Breast epithelium (tissue), 3 donors: ENCODE data around the gene SKAP1.

Source experiments
- POLR2A ChIP-seq: fragments of 450-650 bp; IDR thresholded peaks from one replicate; pipeline ENCODE4 v1.6.1; 2016; ENCODE audit warnings: antibody characterized with exemption, mild to moderate bottlenecking, moderate library complexity
- TF ChIP-seq, protein P1 (sequence below), 3 donors: fragments of 450-650 bp; IDR thresholded peaks; one replicate each; pipeline ENCODE4 v1.5.1; 2016 to 2017; ENCODE audit warnings: antibody characterized with exemption in 3 of 3, mild to moderate bottlenecking in 3 of 3, moderate library complexity in 3 of 3

GRCh38 chr17:48229936-48230335, 200.1 kb downstream of the SKAP1 start:
- no peak for TF ChIP-seq POLR2A
- TF ChIP-seq, protein P1, sequence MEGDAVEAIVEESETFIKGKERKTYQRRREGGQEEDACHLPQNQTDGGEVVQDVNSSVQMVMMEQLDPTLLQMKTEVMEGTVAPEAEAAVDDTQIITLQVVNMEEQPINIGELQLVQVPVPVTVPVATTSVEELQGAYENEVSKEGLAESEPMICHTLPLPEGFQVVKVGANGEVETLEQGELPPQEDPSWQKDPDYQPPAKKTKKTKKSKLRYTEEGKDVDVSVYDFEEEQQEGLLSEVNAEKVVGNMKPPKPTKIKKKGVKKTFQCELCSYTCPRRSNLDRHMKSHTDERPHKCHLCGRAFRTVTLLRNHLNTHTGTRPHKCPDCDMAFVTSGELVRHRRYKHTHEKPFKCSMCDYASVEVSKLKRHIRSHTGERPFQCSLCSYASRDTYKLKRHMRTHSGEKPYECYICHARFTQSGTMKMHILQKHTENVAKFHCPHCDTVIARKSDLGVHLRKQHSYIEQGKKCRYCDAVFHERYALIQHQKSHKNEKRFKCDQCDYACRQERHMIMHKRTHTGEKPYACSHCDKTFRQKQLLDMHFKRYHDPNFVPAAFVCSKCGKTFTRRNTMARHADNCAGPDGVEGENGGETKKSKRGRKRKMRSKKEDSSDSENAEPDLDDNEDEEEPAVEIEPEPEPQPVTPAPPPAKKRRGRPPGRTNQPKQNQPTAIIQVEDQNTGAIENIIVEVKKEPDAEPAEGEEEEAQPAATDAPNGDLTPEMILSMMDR (IDR thresholded peaks at IDR 0.05): no peak
